Lower leg skin (tissue), 4 donors: ENCODE measurements around the gene APBA3. TPM values are rescaled to one million over a fixed set of nuclear protein-coding genes. Genes with fewer than 3 reads are reported as not detected.

Source experiments
- DNase-seq, 2 donors: peaks; one replicate each; pipeline ENCODE4 v3.0.0-alpha.2; 2019; ENCODE audit warnings: low spot score in 2 of 2
- H3K4me3 ChIP-seq: fragments of 200-600 bp; sonication (generic); 2 replicates; pipeline ENCODE4 v1.5.1; 2017; ENCODE audit warnings: mild to moderate bottlenecking, low read depth; ENCODE audit not compliant: poor library complexity, severe bottlenecking
- POLR2A ChIP-seq, 2 donors: fragments of 450-650 bp; IDR thresholded peaks; one replicate each; pipeline ENCODE4 v1.6.1; 2016 to 2017; ENCODE audit warnings: antibody characterized with exemption in 2 of 2, mild to moderate bottlenecking in 1 of 2, moderate library complexity in 1 of 2
- WGBS, 2 donors: methylation state at CpG; one replicate each; pipeline ENCODE4 v1.1.5; 2018; 5-methylcytosine and 5-hydroxymethylcytosine counted together
- intact Hi-C: fragments of 100-400 bp; cut with DNase I; formaldehyde crosslinking; loops from one replicate; pipeline ENCODE4 v1.15.0; 2023; ENCODE audit warnings: low total_unique reads
- total RNA-seq, 4 donors: library from RNA; depleted of rRNA; stranded (reverse); fragments of >200 nt; gene quantifications; one replicate each; pipeline ENCODE4 v1.1.0, GENCODE V29; 2016
- TF ChIP-seq, protein P1 (sequence below), 3 donors: fragments of 450-650 bp; IDR thresholded peaks; one replicate each; pipeline ENCODE4 v1.5.1; 2016; ENCODE audit warnings: antibody characterized with exemption in 3 of 3, mild to moderate bottlenecking in 3 of 3, moderate library complexity in 2 of 3

Gene APBA3
- total RNA-seq, 4 donors from 2014 or later = 21.8 to 34.6 (median 31.8) TPM

DNA sequence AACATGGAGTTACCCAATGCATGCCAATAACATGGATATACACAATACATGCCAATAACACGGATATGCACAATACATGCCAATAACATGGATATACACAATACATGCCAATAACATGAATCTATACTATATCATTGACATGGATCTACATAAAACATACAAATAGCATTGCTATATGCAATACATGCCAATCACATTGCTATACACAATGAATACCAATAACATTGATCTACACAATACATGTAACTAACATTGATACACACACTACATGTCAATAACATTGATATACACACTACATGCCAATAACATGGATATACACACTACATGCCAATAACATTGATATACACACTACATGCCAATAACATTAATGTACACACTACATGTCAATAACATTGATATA is 60.3 kb downstream of the APBA3 start:
- DNase-seq = no peak
- H3K4me3 ChIP-seq = no peak overlapping the region
- intact Hi-C loops = no loop called here
- no peak for TF ChIP-seq POLR2A (IDR thresholded peaks at IDR 0.05)
- TF ChIP-seq, protein P1, sequence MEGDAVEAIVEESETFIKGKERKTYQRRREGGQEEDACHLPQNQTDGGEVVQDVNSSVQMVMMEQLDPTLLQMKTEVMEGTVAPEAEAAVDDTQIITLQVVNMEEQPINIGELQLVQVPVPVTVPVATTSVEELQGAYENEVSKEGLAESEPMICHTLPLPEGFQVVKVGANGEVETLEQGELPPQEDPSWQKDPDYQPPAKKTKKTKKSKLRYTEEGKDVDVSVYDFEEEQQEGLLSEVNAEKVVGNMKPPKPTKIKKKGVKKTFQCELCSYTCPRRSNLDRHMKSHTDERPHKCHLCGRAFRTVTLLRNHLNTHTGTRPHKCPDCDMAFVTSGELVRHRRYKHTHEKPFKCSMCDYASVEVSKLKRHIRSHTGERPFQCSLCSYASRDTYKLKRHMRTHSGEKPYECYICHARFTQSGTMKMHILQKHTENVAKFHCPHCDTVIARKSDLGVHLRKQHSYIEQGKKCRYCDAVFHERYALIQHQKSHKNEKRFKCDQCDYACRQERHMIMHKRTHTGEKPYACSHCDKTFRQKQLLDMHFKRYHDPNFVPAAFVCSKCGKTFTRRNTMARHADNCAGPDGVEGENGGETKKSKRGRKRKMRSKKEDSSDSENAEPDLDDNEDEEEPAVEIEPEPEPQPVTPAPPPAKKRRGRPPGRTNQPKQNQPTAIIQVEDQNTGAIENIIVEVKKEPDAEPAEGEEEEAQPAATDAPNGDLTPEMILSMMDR (IDR thresholded peaks at IDR 0.05) = no peak
- 21 to 24% methylated on average over 1 of the region's 1 CpG for WGBS, 2 donors

Other genes starting within 250 kb of the APBA3 start
- gene TEKTIP1, start 222.5 kb downstream of the APBA3 start, total RNA-seq = under 1 TPM in 1 of 4 donors, not detected in 3; 0.78 TPM
- 10 to 100 TPM; 43.3 to 98.2 (median 56.3) TPM for gene MFSD12, start 204.1 kb downstream of the APBA3 start, total RNA-seq
- 100 to 1,000 TPM; 112 to 135 (median 123) TPM for gene HMG20B, start 188.7 kb downstream of the APBA3 start, total RNA-seq
- gene GIPC3, start 176.2 kb downstream of the APBA3 start, total RNA-seq = under 1 TPM in 3 of 4 donors, not detected in 1; 0.19 to 0.52 (median 0.25) TPM
- gene TBXA2R, start 154.8 kb downstream of the APBA3 start, total RNA-seq = 1 to 10 TPM in 2 of 4 donors, under 1 TPM in 2; 0.20 to 4.2 (median 0.90) TPM
- 10 to 100 TPM; 21.1 to 46.5 (median 33.6) TPM for gene CACTIN, start 134.9 kb downstream of the APBA3 start, total RNA-seq
- gene PIP5K1C, start 61.2 kb downstream of the APBA3 start, total RNA-seq = 10 to 100 TPM; 14.1 to 27.3 (median 22.1) TPM
- gene TJP3, start 53.3 kb downstream of the APBA3 start, total RNA-seq = 10 to 100 TPM; 27.3 to 60.9 (median 35.6) TPM
- gene MRPL54, start 990 bp upstream of the APBA3 start, total RNA-seq = 10 to 100 TPM; 45.0 to 72.8 (median 53.9) TPM
- gene RAX2, start 10.5 kb upstream of the APBA3 start, total RNA-seq = not detected
- 1 to 10 TPM; 2.1 to 5.8 (median 3.3) TPM for gene MATK, start 24.7 kb upstream of the APBA3 start, total RNA-seq
- under 1 TPM in 1 of 4 donors, not detected in 3; 0.13 TPM for gene ZFR2, start 107.3 kb upstream of the APBA3 start, total RNA-seq
- gene ATCAY, start 119.0 kb upstream of the APBA3 start, total RNA-seq = not detected
- gene NMRK2, start 171.4 kb upstream of the APBA3 start, total RNA-seq = not detected
- gene DAPK3, start 209.4 kb upstream of the APBA3 start, total RNA-seq = 10 to 100 TPM; 75.6 to 90.9 (median 82.2) TPM
- gene EEF2, start 223.8 kb upstream of the APBA3 start, total RNA-seq = 1,000 to 10,000 TPM; 2,068 to 2,517 (median 2,443) TPM
- gene PIAS4, start 246.0 kb upstream of the APBA3 start, total RNA-seq = 10 to 100 TPM; 20.8 to 35.1 (median 26.9) TPM